Right lung (tissue), 5 donors: ENCODE measurements around the gene GOLGA3. TPM values are rescaled to one million over a fixed set of nuclear protein-coding genes. Genes with fewer than 3 reads are reported as not detected.
A peak's percentile ranks its signal among the peaks of the same experiment; 100 is the strongest.
"Not testable (repeated sequence)": the region's sequence is repeated elsewhere in the genome, so short reads cannot be mapped to it uniquely, and the experiment has no call there.

Experiments
- DNase-seq, 2 donors: peaks; one replicate each; pipeline ENCODE4 v3.0.0-alpha.2; 2013
- polyA plus RNA-seq, 5 donors: library from polyadenylated mRNA; unstranded; fragments of 120-200 nt; gene quantifications; one replicate each; pipeline versions ENCODE4 v1.2.1 to v1.2.3, GENCODE V29; 2013; ENCODE audit warnings: inconsistent platforms in 1 of 5, low replicate concordance in 1 of 5; ENCODE audit not compliant: insufficient read length in 5 of 5, insufficient read depth in 1 of 5

Gene GOLGA3
- polyA plus RNA-seq, 5 donors, result 27.9 to 50.0 (median 37.5) TPM

DNA sequence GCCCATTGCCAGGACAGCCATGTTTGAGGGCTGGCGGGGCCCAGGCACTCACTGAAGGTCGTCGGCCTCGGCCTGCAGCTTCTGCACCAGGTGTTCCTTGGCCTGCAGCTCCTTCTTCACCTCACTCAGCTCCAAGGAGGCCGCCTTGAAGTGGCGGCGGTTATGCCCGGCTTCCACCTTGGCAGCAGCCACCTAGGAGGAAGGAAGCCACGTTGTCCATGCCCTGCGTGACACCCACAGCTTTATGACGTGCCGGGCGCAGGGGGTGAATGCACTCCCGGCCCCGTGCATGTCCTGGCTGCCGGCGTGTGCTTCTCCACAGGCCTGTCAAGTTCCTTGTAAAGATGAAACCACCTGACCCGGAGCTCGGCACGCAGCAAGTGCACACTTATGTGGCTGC lies 51.1 kb downstream of the GOLGA3 start:
- no peak for DNase-seq

DNA sequence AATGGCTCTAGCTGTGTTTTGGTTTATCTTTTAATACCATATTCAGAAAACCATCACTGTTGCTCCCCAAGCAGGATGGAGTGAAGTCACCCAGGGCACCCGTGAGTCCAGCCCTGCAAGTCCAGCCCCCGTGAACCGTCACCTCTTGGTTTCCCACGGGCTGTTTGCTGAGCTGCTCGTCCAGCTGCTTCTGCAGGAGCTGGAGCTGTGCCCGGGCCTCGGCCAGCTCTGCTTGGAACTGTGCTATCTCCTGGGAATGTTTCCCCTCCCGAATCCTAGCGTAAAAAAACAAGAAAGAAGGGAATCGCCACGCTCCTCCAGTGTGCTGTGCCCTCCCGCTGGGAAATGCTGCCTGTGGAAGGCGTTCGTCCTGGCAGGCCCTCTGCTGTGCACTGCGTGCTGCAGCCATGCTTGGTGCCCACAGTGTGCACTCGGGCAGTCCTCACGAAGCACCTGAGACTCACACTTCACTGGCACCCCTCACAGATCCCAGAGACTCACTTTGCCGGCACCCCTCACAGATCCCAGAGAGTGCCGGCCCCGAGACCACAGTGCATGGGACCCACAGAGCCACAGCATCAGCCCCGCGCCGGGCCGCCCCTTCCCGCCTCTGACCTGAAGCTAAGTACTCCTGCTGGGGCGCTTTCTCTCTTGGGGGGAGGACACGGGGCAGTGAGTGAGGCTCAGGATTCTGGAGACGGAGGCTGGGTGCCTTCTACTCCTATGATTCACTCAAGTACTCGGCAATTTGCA lies 51.7 kb downstream of the GOLGA3 start:
- DNase-seq, result peak in 1 of 2 donors; percentile 41

DNA sequence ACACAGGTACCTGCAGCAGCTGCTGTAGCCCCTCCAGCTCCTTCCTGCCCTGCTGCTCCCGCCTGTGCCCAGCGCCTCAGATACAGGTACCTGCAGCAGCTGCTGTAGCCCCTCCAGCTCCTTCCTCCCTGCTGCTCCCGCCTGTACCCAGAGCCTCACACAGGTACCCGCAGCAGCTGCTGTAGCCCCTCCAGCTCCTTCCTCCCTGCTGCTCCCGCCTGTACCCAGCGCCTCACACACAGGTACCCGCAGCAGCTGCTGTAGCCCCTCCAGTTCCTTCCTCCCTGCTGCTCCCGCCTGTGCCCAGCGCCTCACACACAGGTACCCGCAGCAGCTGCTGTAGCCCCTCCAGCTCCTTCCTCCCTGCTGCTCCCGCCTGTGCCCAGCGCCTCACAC lies 52.4 kb downstream of the GOLGA3 start:
- not testable (repeated sequence) for DNase-seq

DNA sequence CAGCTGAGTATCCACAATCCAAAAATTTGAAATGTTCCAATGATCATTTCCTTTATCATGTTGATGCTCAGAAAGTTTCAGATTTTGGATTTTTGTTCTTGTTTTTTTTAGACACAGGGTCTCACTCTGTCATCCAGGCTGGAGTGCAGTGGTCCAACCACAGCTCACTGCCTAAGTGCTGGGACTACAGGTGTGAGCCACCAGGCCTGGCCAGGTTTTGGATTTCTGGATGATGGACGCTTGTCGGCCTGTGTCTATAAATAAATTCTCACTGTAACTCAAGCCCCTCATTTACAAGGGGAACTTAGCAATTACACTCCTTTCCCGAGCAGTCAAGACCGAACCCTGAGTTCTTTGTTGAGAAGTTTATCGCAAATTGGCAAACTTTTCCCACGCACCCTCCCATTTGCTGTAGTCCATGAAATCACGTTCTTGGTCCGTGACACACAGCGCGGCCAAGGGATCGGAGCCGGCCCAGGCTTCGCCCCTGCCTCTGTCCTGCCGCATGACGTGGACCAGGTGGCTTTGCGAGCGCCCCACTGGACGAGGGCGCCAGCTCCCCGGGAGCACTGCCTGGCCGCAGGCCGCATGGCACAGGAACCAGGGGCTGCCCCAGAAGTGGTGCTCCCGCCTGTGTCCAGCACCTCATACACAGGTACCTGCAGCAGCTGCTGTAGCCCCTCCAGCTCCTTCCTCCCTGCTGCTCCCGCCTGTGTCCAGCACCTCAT lies 53.0 kb downstream of the GOLGA3 start:
- no peak for DNase-seq

DNA sequence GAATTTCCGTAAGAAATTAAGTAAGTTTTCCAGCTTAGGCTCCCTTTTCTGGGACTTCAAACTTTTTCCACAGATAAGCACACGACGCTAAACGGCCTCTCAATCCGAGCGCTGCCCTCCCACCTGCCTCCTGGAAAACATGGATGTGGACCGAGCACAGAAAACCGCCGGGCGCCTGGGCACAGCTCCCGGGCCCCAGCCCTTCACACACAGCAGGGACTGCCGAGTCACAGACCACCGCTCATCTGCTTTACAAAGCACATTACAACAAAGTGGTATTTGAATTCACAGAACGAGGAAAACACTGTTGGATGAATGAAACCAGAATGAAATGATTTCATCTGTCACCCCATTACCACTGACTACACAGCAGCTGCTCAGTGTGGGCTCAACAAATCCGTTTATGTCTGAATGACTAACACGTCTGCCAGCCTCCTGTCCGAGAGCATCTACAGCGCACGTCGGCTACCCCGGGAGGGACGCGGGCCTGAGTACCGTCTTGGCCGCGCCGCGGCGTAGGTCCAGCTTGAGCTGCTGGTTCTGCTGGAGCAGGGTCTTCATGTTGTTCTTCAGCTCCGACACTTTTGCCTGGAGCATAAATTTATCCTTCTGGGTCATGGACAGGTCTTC lies 53.9 kb downstream of the GOLGA3 start:
- DNase-seq, result no peak

DNA sequence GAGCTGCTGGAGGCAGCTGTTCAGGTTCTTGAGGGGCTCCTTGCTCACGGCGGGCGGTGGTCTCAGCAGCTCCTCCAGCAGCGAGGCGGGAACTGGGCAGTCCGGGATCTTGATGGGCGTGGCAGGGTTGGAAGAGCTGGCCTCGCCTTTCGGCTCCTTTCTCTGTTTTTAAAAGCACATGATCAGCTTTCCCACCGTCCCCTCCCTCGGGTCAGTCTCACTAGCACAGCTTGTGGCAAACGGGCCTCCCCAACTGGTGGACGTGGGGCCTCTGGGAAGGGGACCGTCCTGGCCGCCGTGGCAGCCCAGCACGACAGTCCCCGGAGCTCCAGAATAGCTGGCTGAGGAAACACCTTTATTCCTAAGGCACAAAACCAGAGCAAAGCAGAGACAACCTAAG lies 54.5 kb downstream of the GOLGA3 start:
- no peak for DNase-seq

DNA sequence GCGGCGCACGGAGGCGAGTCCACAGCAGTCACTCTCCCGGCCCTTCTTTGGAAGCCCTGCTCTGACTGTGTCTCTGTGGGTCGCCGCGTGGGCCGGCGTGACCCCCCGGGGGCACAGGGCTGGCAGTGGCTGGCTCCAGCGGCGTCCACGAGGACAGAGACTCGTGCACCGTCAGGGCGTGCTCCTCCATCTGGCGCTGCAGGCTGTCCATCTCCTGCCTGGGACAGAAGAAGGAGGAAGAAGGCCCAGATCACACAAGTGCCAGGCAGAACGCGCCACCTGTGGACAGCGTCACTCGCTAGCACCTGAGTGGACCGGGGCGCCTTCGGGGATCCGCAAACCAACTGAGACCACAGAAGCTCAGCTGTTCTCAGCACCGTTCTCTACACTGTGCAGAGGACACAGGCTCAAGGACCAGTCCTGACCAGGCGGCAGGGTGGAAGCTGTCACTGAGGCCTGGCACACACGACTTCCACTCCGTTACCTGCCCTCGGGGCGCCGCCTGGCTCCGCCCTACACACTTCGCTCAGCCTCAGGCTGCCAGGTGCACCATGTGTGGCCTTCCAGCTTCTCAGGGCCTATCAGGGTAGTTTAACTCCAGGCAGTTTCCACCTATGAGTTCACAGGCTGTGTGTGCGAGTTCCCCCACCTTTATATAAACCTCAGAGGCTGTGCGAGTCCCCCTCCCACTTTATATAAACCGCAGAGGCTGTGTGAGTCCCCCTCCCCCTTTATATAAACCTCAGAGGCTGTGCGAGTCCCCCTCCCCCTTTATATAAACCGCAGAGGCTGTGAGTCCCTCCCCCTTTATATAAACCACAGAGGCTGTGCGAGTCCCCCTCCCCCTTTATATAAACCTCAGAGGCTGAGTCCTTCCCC lies 55.4 kb downstream of the GOLGA3 start:
- DNase-seq, result no peak

DNA sequence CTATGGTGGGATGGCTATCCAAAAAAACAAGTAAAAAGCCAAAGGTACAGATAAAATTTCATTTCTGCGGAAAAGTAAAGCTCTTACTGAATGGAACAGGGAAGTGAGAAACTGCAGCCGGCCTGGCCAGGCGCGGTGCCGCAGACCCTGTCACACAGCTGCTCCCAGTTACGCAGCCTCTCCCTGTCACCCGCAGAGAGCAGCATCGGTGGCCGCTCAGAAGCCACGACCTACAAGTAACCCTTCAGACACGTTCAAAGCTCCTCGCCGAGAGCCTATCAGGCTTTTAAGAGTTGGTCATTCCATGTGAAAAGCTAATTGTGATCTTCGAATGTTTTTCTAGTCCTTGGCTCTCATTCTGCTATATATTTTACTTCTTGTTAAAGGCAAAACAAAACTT lies 56.1 kb downstream of the GOLGA3 start:
- DNase-seq, result no peak

DNA sequence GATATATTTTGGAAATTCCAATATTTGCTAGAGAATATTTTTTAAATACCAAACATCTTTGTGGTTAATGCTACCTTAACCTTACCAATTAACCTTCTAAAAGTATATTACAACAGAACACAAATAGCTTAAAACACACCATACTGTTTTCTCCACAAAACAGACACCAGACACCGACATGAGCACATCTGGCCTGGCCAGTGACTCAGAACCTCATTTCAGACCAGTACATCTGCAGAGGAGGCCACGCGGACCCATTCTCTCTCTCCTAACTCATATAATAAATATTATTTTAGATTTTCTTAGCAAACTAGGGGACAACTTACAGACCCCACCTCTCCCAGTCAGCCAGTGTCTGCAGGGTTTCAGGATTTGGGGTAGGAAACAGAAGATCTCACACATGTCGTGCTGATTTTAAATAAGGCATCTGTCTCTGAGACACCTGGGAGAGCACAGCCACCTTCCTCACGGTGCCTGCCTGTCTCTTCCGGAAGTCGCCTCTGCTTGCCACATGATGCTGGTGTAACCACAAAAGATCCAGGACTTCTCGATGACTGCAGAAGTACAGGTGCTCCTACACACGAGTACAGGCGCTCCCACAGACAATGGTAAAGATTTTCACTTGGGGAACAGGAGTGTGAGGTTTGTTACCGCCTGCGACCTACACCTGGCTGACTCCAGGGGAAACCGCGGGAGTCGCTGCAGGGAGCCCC lies 57.4 kb downstream of the GOLGA3 start:
- DNase-seq, result no peak

DNA sequence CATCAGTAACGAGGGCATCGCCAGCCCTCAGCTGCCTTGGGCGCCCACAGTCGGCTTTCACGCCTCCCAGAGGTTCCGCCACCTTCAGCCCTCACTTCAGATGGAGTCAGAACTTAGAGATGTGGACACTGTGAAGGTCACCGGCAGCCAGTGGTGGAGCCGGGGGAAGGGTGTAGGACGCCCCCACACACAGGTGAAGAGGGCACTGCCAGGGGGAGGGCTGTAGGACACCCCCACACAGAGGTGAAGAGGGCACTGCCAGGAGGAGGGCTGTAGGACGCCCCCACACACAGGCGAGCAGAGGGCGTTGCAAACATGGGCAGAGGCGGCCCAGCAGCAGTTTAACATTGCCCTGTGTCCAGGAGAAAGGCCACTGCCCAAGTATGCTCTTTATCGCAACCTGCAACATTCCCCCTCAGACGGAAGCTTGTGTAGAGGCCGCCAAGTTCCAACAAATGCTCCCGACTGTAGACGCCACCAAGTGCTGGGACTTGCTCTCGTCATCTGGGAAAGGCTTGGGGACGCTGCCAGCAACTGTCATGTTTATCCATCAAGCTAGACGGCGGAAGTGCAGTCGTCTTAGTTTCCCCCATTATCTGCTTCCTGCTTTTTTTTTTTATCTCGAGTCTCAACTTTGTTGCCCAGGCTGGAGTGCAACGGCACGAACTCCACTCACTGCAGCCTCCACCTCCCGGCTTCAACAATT lies 62.1 kb downstream of the GOLGA3 start:
- DNase-seq, result peak; percentile 51 to 62

DNA sequence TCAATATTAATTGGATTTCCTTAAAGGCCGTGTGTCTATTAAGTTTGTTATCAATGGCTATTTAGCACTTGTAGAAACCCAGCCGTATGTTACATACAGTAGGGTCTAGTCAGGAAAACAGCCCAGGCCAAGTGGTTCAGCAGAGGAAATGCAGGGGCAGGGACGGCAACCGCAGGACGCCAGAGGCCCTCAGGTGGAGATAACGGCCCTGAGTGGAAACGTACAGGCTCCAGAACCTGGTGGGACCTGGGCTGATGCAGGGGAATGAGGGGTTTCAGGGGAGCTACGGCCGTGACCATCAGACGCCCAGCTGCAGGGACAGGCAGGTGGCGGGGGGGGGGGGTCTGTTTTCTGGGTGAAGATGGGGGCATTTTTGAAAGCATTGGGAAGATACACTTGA lies 63.3 kb downstream of the GOLGA3 start:
- no peak for DNase-seq

DNA sequence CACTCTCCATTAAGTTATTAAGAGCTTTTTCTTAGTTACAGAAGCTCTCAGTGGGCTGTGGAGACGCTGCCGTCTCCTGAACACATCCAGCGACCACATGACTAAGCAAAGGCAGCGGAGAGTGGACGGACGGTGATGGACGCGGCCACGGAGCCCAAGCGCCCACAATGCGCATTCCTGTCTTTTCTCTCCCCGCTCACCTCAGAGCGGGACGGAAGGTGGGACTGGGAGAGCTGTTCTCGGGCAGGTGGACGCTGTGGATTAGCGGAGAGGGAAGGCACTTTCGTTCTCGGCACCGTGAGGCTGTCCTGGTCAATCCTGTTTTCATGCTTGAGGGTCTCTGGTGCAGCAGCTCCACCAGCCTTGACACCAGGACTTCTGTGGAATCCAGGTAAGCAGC lies 64.4 kb downstream of the GOLGA3 start:
- DNase-seq, result no peak

DNA sequence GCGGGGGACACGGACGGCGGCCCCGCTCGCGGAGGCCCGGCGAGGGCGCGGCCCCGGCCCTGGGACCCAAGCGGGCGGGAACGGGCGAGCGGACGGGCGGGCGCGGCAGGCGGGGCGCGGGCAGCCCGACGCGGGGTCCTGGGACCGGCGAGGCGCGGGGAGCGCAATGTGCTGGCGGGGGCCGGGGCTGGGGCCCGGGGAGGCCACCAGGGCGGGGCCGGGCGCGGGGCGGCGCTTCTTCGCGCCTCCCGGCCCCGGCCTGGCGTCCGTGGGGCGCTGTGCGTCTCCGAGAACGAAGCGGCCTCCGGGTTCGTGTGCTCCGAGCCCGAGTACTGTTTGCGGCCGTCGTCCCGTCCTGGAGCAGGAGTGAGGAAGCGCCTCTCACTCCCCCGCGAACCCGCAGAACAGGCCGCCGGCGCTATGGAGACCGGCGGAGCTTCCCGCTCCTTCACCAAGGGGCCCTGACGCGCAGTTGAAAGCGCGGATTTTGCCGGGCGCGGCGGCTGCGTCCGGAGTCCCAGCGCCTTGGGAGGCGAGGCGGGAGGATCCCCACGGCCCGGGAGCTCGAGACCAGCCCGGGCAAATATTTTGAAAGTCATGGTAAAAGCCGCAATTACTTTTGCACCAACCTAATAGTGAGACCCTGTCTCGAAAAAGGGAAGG lies 66.6 kb downstream of the GOLGA3 start:
- peak; percentile 88 to 89 for DNase-seq

DNA sequence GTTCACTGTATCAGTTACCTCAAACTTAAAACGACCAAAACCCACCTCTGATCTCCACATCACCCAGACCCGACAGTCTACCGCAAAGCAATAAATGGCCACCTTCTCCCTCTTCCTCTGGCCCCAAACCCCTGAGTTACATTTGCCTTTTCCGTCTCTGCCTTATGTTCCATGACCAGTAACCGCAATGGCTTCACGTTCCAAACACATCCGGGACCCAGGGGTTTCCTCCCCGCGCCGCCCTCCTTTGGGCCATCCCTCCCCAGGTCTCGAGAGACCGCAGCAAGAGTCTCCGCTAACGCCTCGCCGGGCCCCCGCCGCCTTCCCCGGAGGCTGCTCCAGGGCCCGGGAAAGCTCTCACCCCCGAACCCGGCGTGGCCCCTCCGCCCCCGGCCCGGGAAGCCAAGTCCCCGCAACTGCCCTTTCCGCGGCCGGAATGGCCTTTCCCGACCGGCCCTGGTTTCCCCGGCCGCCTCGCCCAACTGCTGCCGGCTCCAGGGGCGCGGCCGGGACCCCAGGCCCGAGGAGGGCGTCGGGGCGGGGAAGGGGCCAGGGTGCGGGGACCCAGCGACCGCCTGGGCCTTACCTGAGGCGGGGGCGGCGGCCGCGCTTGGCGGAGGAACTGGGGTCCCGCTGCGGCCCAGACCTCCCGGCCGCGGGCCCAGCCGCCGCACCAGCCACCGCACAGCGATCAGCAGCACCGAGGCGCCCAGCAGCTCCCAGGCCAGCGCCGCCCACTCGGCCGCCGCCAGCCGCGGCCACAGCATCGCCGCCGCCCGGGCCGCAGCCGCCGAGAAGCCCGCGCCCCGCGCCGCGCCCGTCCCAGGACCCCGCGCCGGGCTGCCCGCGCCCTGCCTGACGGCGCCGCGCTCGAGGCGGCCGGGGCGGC lies 67.4 kb downstream of the GOLGA3 start, which contains the start of gene ANKLE2:
ANKLE2 (minus strand) TSS at position 801 of the 889 bp plus-strand sequence; CDS start at position 767, 34 bp downstream.
- no peak for DNase-seq

DNA sequence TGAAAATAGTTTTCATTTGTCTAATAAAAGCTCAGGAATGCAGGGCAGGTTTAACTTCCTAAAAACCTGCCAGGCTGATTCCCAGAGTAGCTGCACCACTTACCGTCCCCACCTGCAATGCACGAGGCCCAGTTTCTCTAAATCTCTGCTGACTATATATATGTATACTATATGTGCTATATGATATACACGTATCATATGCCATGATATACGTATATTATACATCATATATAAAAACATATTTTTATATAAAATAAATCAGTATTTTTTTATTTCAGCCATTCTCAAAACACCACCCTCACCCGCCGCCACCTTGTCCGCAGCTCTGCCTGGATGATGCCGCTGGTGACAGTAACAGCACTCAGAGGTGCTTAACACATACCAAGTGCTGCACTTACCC lies 69.3 kb downstream of the GOLGA3 start:
- no peak for DNase-seq

DNA sequence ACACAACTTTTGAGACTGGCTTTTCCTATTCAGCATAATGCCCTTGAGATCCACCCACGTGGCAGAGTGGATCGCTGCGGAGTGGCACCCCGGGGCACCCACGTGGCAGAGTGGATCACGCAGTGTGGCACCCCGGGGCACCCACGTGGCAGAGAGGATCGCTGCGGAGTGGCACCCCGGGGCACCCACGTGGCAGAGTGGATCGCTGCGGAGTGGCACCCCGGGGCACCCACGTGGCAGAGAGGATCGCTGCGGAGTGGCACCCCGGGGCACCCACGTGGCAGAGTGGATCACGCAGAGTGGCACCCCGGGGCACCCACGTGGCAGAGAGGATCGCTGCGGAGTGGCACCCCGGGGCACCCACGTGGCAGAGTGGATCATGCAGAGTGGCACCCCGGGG lies 69.8 kb downstream of the GOLGA3 start:
- DNase-seq, result not testable (repeated sequence)

DNA sequence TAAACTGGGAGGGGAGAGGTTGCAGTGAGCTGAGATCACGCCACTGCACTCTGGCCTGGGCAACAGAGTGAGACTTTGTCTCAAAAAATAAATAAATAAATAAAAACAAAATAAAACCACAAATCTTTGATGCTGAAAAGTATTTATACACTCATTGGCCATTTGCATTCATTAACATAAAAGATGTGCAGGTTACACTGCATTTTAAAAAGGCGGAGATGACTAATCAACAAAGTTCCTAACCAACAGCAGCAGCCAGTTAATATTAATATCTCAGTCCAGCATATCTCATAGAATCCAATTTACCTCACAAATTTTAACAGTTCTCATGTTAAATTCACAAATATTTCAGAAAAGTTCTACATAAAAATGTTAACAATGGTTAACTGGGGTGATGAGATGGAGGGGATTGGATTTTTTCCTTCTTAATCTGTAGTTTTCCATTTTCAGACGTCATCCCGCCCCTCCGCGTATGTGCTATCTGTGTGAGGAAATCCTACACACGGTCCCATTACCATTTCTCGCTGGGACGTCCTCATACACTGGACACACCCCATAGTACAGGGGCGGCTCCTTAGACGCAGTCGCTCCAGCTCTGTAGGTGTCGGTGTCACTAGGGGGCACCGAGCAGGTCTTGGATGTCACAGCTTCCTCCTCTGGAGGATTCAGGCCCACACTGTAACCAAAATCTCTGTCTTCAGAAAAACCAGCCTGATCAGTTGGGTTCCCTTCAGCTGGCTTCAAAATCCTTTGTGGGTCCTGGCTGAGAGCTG lies 74.3 kb downstream of the GOLGA3 start:
- no peak for DNase-seq

DNA sequence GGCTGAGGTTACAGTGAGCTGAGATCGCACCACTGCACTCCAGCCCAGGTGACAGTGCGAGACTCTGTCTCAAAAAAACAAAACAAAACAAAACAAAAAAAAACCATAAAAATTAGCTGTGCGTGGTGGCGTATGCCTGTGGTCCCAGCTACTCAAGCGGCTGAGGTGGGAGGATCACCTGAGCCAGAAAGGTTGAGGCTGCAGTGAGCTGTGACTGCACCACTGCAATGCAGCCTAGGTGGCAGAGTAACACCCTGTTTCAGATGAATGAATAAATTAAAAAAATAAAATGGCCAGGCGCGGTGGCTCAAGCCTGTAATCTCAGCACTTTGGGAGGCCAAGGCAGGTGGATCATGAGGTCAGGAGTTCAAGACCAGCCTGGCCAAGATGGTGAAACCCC lies 75.0 kb downstream of the GOLGA3 start:
- DNase-seq, result not testable (repeated sequence)
